Stomach (tissue), 9 donors: ENCODE results near the gene KLHL29. TPM values are rescaled to one million over a fixed set of nuclear protein-coding genes. Genes with fewer than 3 reads are reported as not detected.
A peak's percentile ranks its signal among the peaks of the same experiment; 100 is the strongest.

Experiments
- DNase-seq, 2 donors: peaks; one replicate each; pipeline versions ENCODE4 v3.0.0 to v3.0.0-alpha.2; 2013 to 2019
- H3K27ac ChIP-seq, 5 donors: fragments of 200-600 bp in 4 of 5; sonication (generic) in 4 of 5; one replicate each; pipeline ENCODE4 v1.5.1; 2013 to 2019; ENCODE audit warnings: mild to moderate bottlenecking in 1 of 5, moderate library complexity in 1 of 5
- H3K27me3 ChIP-seq, 3 donors: fragments of 200-600 bp; sonication (generic); one replicate each; pipeline ENCODE4 v1.5.1; 2017 to 2019; ENCODE audit warnings: mixed run types in 1 of 3
- H3K36me3 ChIP-seq, 4 donors: fragments of 200-600 bp; sonication (generic); 1 replicate in 3 of 4; 2 replicates in 1 of 4; pipeline ENCODE4 v1.5.1; 2016 to 2019
- H3K4me1 ChIP-seq, 4 donors: fragments of 200-600 bp; sonication (generic); one replicate each; pipeline ENCODE4 v1.5.1; 2016 to 2019
- H3K4me3 ChIP-seq, 4 donors: fragments of 200-600 bp; sonication (generic) in 3 of 4; one replicate each; pipeline ENCODE4 v1.5.1; 2016 to 2019; ENCODE audit warnings: mild to moderate bottlenecking in 1 of 4
- H3K9me3 ChIP-seq, 4 donors: fragments of 200-600 bp; sonication (generic); one replicate each; pipeline ENCODE4 v1.5.1; 2016 to 2019
- EP300 ChIP-seq: sonication (generic); formaldehyde crosslinking; IDR thresholded peaks from one replicate; pipeline ENCODE4 v1.6.1; 2017; ENCODE audit warnings: antibody characterized with exemption
- POLR2A ChIP-seq, 4 donors: fragments of 450-650 bp; IDR thresholded peaks; one replicate each; pipeline ENCODE4 v1.6.1; 2016; ENCODE audit warnings: antibody characterized with exemption in 4 of 4, control low read depth in 2 of 4, mild to moderate bottlenecking in 1 of 4, moderate library complexity in 1 of 4
- POLR2AphosphoS5 ChIP-seq, 3 donors: sonication (generic); formaldehyde crosslinking; IDR thresholded peaks; one replicate each; pipeline ENCODE4 v1.6.1; 2016; ENCODE audit warnings: antibody characterized with exemption in 3 of 3
- WGBS, 5 donors: extraction: QIAGEN DNeasy Blood & Tissue Kit in 3 of 5; methylation state at CpG; one replicate each; pipeline versions ENCODE4 v1.1.5 to v1.1.7; 2013 to 2018; 5-methylcytosine and 5-hydroxymethylcytosine counted together
- intact Hi-C: fragments of 100-400 bp; cut with DNase I; formaldehyde crosslinking; loops from one replicate; pipeline ENCODE4 v1.15.1; 2023; ENCODE audit warnings: low total_unique reads
- polyA plus RNA-seq, 3 donors: library from polyadenylated mRNA; stranded (reverse); fragments of 200-250 nt; gene quantifications; one replicate each; pipeline ENCODE4 v1.2.3, GENCODE V29; 2013
- total RNA-seq, 5 donors: library from RNA; depleted of rRNA; stranded (reverse); fragments of >200 nt; gene quantifications; one replicate each; pipeline versions ENCODE4 v1.1.0 to v1.2.3, GENCODE V29; 2014 to 2016
- TF ChIP-seq, protein P1 (sequence below), 7 experiments: fragments of 450-650 bp in 4 of 7; fragments of 200-600 bp in 3 of 7; sonication (generic) in 3 of 7; IDR thresholded peaks; one replicate each; pipeline ENCODE4 v1.5.1; 2016 to 2019; ENCODE audit warnings: antibody characterized with exemption in 7 of 7, control low read depth in 2 of 7, mild to moderate bottlenecking in 1 of 7
- donor health status: healthy with polysubstance abuse.
- donor health status: Bipolar disorder and iron deficiency.
- donor health status: healthy.

Gene KLHL29
- total and polyA plus RNA-seq, 8 donors = under 0.01 to 6.6 (median 1.3) TPM

DNA sequence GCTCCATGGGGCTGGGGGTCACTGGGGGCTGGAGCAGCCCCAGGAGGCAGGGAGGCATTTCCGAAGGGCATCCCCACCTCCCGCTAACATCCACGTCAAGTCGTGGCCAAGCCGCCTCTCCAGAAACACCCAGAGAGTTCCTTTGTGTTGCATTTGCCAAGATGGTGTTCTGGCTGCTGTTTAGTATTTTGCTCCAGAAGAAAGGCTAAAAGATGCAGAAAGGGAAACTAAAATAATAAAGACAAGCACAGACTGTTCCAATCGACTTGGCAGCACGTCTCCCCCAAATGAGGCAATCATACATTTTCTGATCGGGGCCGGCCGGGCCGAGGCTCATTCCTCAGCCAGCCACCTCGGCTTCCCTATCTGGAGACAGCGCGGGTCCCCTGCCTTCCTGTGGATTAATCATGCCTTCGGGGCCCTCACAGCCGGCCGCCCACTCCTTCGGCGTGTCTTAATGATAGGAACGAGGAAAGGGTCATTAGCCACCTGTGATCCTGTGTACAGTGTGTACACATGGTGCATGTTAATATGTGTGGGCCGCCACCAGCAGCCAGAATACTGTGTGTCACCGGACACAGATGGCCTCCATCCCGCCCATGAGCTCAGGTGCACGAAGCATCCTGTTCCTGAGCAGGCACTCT is 169.2 kb downstream of the KLHL29 start:
- Histone ChIP-seq H3K36me3 (no peaks in the 10 kb centered on the region), H3K27me3 (no peaks in the 10 kb centered on the region), H3K9me3 (no peaks in the 10 kb centered on the region), H3K27ac (peak overlapping the region in 4 of 5 donors; percentile 43 to 68 (median 65)), H3K4me3 (no peak overlapping the region), H3K4me1 (peaks cover 6 to 46% (median 22%) of the 10 kb centered on the region in 4 donors)
- WGBS, 5 donors = 70 to 75% (median 73%) methylated on average over 24 of the region's 24 CpGs
- DNase-seq = peak in 1 of 2 donors; percentile 63
- TF ChIP-seq POLR2AphosphoS5 (IDR thresholded peaks at IDR 0.05) (peak in 2 of 3 donors; percentile 33 to 35), POLR2A (IDR thresholded peaks at IDR 0.05) (no peak), EP300 (peak; percentile 43)
- TF ChIP-seq, protein P1, sequence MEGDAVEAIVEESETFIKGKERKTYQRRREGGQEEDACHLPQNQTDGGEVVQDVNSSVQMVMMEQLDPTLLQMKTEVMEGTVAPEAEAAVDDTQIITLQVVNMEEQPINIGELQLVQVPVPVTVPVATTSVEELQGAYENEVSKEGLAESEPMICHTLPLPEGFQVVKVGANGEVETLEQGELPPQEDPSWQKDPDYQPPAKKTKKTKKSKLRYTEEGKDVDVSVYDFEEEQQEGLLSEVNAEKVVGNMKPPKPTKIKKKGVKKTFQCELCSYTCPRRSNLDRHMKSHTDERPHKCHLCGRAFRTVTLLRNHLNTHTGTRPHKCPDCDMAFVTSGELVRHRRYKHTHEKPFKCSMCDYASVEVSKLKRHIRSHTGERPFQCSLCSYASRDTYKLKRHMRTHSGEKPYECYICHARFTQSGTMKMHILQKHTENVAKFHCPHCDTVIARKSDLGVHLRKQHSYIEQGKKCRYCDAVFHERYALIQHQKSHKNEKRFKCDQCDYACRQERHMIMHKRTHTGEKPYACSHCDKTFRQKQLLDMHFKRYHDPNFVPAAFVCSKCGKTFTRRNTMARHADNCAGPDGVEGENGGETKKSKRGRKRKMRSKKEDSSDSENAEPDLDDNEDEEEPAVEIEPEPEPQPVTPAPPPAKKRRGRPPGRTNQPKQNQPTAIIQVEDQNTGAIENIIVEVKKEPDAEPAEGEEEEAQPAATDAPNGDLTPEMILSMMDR (IDR thresholded peaks at IDR 0.05) = no peak
- intact Hi-C loops = no loop called here

DNA sequence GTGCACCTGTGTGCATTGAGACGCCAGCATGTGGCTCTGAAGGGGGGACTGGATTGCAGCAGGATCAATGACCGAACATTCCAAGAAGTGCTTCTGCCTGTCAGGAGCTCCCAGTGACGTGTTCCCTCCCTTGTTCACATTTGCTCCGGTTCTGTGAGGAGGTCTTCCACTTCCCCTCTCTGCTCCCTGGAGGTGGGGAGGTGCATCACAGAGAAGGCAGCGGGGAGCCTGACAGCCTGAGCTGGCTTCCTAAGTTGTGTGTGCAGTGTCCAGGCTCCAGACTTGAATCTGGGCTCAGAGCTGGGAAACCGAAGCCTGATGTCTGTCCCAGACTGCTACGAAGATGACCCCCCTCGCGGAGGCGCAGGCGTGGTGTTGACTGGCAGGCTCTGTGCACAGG is 171.0 kb downstream of the KLHL29 start:
- H3K27me3 ChIP-seq = no peaks in the 10 kb centered on the region
- H3K4me3 ChIP-seq = no peak overlapping the region
- peak overlapping the region in 1 of 5 donors; percentile 68 for H3K27ac ChIP-seq
- WGBS, 5 donors = 83 to 88% (median 85%) methylated on average over 10 to 11 of the region's 11 CpGs
- no peaks in the 10 kb centered on the region for H3K36me3 ChIP-seq
- H3K4me1 ChIP-seq = peaks cover 0 to 31% (median 13%) of the 10 kb centered on the region in 4 donors
- no peak for TF ChIP-seq POLR2AphosphoS5 (IDR thresholded peaks at IDR 0.05)
- no peak for TF ChIP-seq POLR2A (IDR thresholded peaks at IDR 0.05)
- TF ChIP-seq, protein P1 (IDR thresholded peaks at IDR 0.05) = no peak
- TF ChIP-seq EP300 = no peak
- H3K9me3 ChIP-seq = no peaks in the 10 kb centered on the region
- intact Hi-C loops = no loop called here
- no peak for DNase-seq

DNA sequence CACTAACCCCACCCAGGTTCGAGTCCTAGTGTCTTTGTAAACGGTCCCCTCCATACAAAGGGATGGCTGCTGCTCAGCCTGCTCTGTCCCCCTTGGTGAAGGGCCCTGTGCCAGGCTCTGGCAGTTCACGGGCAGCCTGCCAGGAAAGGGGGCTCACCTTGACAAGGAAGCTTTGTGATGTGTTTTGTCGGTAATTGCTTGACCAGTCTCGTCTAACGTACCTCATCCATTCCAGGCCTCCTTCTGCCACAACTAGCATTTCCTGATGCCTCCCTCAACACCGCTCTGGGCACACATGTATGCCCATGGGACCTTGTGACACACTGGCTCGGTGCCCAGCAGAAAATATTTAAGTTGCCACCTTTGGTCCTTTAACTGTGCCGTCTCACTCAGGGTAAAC is 171.9 kb downstream of the KLHL29 start:
- Histone ChIP-seq H3K27me3 (no peaks in the 10 kb centered on the region), H3K36me3 (no peaks in the 10 kb centered on the region), H3K4me3 (no peak overlapping the region), H3K4me1 (peaks cover 0 to 31% (median 13%) of the 10 kb centered on the region in 4 donors), H3K27ac (peak overlapping the region in 1 of 5 donors; percentile 68), H3K9me3 (no peaks in the 10 kb centered on the region)
- 46 to 65% (median 62%) methylated on average over 9 of the region's 9 CpGs for WGBS, 5 donors
- intact Hi-C loops = no loop called here
- DNase-seq = no peak
- TF ChIP-seq, protein P1 (IDR thresholded peaks at IDR 0.05) = no peak
- TF ChIP-seq POLR2A (IDR thresholded peaks at IDR 0.05) = no peak
- TF ChIP-seq EP300 = no peak
- TF ChIP-seq POLR2AphosphoS5 (IDR thresholded peaks at IDR 0.05) = no peak

DNA sequence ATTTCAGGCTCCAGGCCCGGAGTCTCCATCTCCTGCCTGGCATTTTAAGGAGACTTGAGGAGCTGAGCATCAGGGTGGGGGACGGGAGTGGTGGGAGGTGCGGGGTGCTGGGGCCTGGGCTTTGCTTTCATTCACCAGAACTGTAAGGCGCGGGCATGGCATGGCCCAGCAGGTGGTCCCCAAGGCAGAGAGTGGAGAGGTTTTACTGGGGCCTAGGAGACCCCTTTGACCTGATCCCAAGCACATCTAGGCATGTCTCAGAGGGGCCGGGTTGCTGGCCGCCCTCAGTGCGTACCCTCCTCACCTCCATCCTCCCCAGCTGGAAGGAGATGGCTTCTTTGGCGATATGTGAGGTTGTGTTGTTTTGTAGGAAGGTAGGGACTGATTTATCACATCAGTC is 172.5 kb downstream of the KLHL29 start:
- H3K36me3 ChIP-seq = no peaks in the 10 kb centered on the region
- TF ChIP-seq EP300 (no peak), POLR2AphosphoS5 (IDR thresholded peaks at IDR 0.05) (no peak)
- H3K27ac ChIP-seq = peak overlapping the region in 1 of 5 donors; percentile 68
- 76 to 89% (median 84%) methylated on average over 7 to 9 of the region's 9 CpGs for WGBS, 5 donors
- intact Hi-C loops = no loop called here
- peaks cover 0 to 31% (median 13%) of the 10 kb centered on the region in 4 donors for H3K4me1 ChIP-seq
- no peaks in the 10 kb centered on the region for H3K27me3 ChIP-seq
- DNase-seq = no peak
- no peaks in the 10 kb centered on the region for H3K9me3 ChIP-seq
- no peak overlapping the region for H3K4me3 ChIP-seq
